WTC11 (cell line): ENCODE data around the gene CAPN14. TPM values are rescaled to one million over a fixed set of nuclear protein-coding genes. Genes with fewer than 3 reads are reported as not detected.

Source experiments
- ATAC-seq: fragments of 200-7000 bp; cut with Tn5 transposase; 2 replicates; pipeline ENCODE4 v1.10.0; 2021; ENCODE audit warnings: mild to moderate bottlenecking, moderate library complexity
- CTCF ChIA-PET: fragments of 300-600 bp; sonication (Branson Sonifier 250); formaldehyde crosslinking; loops from one replicate; lab custom pipeline; 2021; ENCODE audit warnings: antibody characterized with exemption; lab: Charles Lee
- POLR2A ChIA-PET: fragments of 350-600 bp; sonication (Branson Sonifier 250); formaldehyde crosslinking; loops from one replicate; lab custom pipeline; 2021; ENCODE audit warnings: antibody characterized with exemption; lab: Charles Lee
- DNase-seq: peaks from one replicate; pipeline ENCODE4 v3.0.0; 2021; ENCODE audit warnings: low spot score
- H3K27ac Mint-ChIP-seq: 2 replicates; pipeline ENCODE4 v1.8.0; 2021; ENCODE audit warnings: mixed read lengths
- H3K27me3 Mint-ChIP-seq: 2 replicates; pipeline ENCODE4 v1.8.0; 2021; ENCODE audit warnings: low read depth, mild to moderate bottlenecking, moderate library complexity, mixed read lengths
- H3K36me3 Mint-ChIP-seq: 2 replicates; pipeline ENCODE4 v1.8.0; 2021; ENCODE audit warnings: mixed read lengths
- H3K4me1 Mint-ChIP-seq: 2 replicates; pipeline ENCODE4 v1.8.0; 2022; ENCODE audit warnings: mixed read lengths
- H3K4me3 Mint-ChIP-seq: 2 replicates; pipeline ENCODE4 v1.8.0; 2021; ENCODE audit warnings: mild to moderate bottlenecking, moderate library complexity, mixed read lengths
- H3K9me3 Mint-ChIP-seq: 2 replicates; pipeline ENCODE4 v1.8.0; 2021; ENCODE audit warnings: mixed read lengths
- ATF3 ChIP-seq: sonication (generic); formaldehyde crosslinking; conservative IDR thresholded peaks from 2 replicates; pipeline ENCODE4 v1.8.1; 2022; ENCODE audit warnings: mild to moderate bottlenecking, missing genetic modification reagents
- CREB1 ChIP-seq: sonication (generic); formaldehyde crosslinking; IDR thresholded peaks from 2 replicates; pipeline ENCODE4 v1.8.0; 2023; ENCODE audit warnings: mild to moderate bottlenecking, missing genetic modification reagents
- FOXP4 ChIP-seq: sonication (generic); formaldehyde crosslinking; IDR thresholded peaks from 2 replicates; pipeline ENCODE4 v1.8.0; 2022; ENCODE audit warnings: mild to moderate bottlenecking, missing genetic modification reagents
- GABPB1 ChIP-seq: sonication (generic); formaldehyde crosslinking; IDR thresholded peaks from 2 replicates; pipeline ENCODE4 v1.8.1; 2023; ENCODE audit warnings: mild to moderate bottlenecking, missing genetic modification reagents
- GRHL2 ChIP-seq: fragments of 250-450 bp; sonication (Bioruptor Pico); IDR thresholded peaks from 2 replicates; pipeline ENCODE4 v1.8.0; 2022; ENCODE audit warnings: mild to moderate bottlenecking, moderate library complexity; ENCODE audit not compliant: insufficient replicate concordance, severe bottlenecking
- HMGA2 ChIP-seq: fragments of 250-450 bp; sonication (Bioruptor Pico); IDR thresholded peaks from 2 replicates; pipeline ENCODE4 v1.4.0; 2021; ENCODE audit warnings: mild to moderate bottlenecking, moderate library complexity
- KAT7 ChIP-seq: sonication (generic); formaldehyde crosslinking; IDR thresholded peaks from 2 replicates; pipeline ENCODE4 v1.8.1; 2023; ENCODE audit warnings: missing genetic modification reagents, mild to moderate bottlenecking, borderline replicate concordance
- MAX ChIP-seq: sonication (generic); formaldehyde crosslinking; IDR thresholded peaks from 2 replicates; pipeline ENCODE4 v1.8.0; 2022; ENCODE audit warnings: mild to moderate bottlenecking, missing genetic modification reagents
- MXD4 ChIP-seq: fragments of 250-450 bp; sonication (Bioruptor Pico); IDR thresholded peaks from 2 replicates; pipeline ENCODE4 v1.8.0; 2021; ENCODE audit warnings: mild to moderate bottlenecking, moderate library complexity, borderline replicate concordance
- RORB ChIP-seq: fragments of 250-450 bp; sonication (Bioruptor Pico); IDR thresholded peaks from 2 replicates; pipeline ENCODE4 v1.9.0; 2021; ENCODE audit warnings: mild to moderate bottlenecking
- SMAD3 ChIP-seq: sonication (generic); formaldehyde crosslinking; IDR thresholded peaks from 2 replicates; pipeline ENCODE4 v1.8.0; 2022; ENCODE audit warnings: missing genetic modification reagents, mild to moderate bottlenecking, borderline replicate concordance
- SOX15 ChIP-seq: fragments of 250-450 bp; sonication (Bioruptor Pico); IDR thresholded peaks from 2 replicates; pipeline ENCODE4 v1.9.0; 2021; ENCODE audit warnings: mild to moderate bottlenecking
- STAT6 ChIP-seq: sonication (generic); formaldehyde crosslinking; conservative IDR thresholded peaks from 2 replicates; pipeline ENCODE4 v1.8.1; 2023; ENCODE audit warnings: mild to moderate bottlenecking, low read depth, missing genetic modification reagents, moderate library complexity
- ZNF121 ChIP-seq: sonication (generic); formaldehyde crosslinking; IDR thresholded peaks from 2 replicates; pipeline ENCODE4 v1.8.0; 2023; ENCODE audit warnings: missing genetic modification reagents
- ZNF232 ChIP-seq: sonication (generic); formaldehyde crosslinking; IDR thresholded peaks from 2 replicates; pipeline ENCODE4 v1.8.0; 2022; ENCODE audit warnings: mild to moderate bottlenecking, missing genetic modification reagents
- ZNF416 ChIP-seq: fragments of 250-450 bp; sonication (Bioruptor Pico); IDR thresholded peaks from 2 replicates; pipeline ENCODE4 v1.9.0; 2021; ENCODE audit warnings: mild to moderate bottlenecking, inconsistent platforms
- ZSCAN18 ChIP-seq: fragments of 250-450 bp; sonication (Bioruptor Pico); IDR thresholded peaks from 2 replicates; pipeline ENCODE4 v2.1.2; 2022; ENCODE audit warnings: mild to moderate bottlenecking, moderate library complexity
- total RNA-seq: library from RNA; stranded (reverse); gene quantifications from 3 replicates; pipeline ENCODE4 v1.2.3, GENCODE V29; 2021
- TF ChIP-seq, protein P1 (sequence below): fragments of 250-450 bp; sonication (Bioruptor Pico); conservative IDR thresholded peaks from 2 replicates; pipeline ENCODE4 v1.9.0; 2021; ENCODE audit warnings: mild to moderate bottlenecking
- TF ChIP-seq, protein P2 (sequence below): sonication (generic); formaldehyde crosslinking; IDR thresholded peaks from 2 replicates; pipeline ENCODE4 v1.8.0; 2022; ENCODE audit warnings: mild to moderate bottlenecking, missing genetic modification reagents
- TF ChIP-seq, protein P3 (sequence below): fragments of 250-450 bp; sonication (Bioruptor Pico); IDR thresholded peaks from 2 replicates; pipeline ENCODE4 v1.8.0; 2021; ENCODE audit warnings: mild to moderate bottlenecking
- TF ChIP-seq, protein P4 (sequence below): sonication (generic); formaldehyde crosslinking; IDR thresholded peaks from 2 replicates; pipeline ENCODE4 v1.8.1; 2022; ENCODE audit warnings: missing genetic modification reagents, borderline replicate concordance

CAPN14 gene
- total RNA-seq, 1 experiment from 2014 or later: 0.11 TPM

- TF ChIP-seq, protein P1, sequence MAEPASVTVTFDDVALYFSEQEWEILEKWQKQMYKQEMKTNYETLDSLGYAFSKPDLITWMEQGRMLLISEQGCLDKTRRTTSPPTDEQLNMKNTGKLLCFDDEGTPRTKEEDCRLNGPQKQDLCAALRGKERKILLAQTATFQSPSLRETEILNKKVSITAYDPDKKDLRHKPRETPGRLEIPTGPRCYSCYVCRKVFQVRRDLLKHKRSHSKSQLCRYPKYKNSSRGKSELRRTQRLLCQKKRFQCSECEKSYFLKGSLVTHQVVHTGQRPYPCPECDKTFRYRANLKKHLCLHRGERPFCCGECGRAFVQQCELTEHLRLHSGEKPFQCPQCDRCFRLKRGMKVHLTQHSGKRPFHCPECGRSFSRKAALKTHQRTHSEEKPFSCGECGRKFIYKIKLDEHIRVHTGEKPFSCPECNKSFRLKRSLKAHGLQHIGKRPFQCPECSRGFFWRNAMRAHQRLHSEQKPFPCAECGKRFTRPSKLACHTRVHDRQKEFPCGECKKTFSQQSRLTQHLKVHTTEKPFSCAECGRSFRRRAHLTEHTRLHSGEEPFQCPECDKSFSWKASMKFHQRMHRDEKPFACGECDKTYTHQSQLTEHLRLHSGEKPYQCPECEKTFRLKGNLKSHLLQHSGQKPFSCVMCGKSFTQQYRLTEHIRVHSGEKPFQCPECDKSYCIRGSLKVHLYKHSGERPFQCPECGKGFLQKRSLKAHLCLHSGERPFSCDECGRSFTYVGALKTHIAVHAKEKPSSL: no peak
- TF ChIP-seq ZNF416 (no peak), GABPB1 (CRISPR knock-in tag) (no peak), HMGA2 (CRISPR knock-in tag) (no peak), GRHL2 (CRISPR knock-in tag) (no peak), ZNF232 (CRISPR knock-in tag) (no peak)
Measured at GRCh38 chr2:31223026-31223425, 5.7 kb upstream of the CAPN14 start (continued).

DNA sequence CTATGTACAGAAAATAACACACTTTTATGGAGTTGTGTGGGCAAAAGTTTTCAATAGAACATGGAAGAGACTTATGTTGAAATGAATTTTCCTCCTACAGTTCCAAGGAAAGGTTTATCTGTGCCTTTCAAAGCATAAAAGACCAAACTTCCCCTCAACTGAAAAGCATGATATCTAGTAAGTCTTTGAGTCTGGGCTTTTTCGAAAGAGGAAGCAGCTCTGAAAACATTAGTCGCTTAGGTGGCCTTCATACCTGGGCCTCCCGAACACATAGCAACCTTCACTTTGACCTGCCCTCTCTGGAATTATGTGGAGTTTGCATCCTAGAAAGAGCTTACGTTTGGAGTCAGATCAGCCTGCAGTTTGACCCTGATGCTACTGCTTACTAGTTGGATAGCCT, 4.8 kb upstream of the CAPN14 start:
- Mint-ChIP-seq H3K36me3 (no peaks in the 10 kb centered on the region), H3K4me1 (peaks cover 6% of the 10 kb centered on the region), H3K9me3 (no peaks in the 10 kb centered on the region), H3K27ac (no peak overlapping the region), H3K27me3 (no peaks in the 10 kb centered on the region), H3K4me3 (no peak overlapping the region)
- ATAC-seq: no peak
- no peak for DNase-seq
- POLR2A ChIA-PET: no interaction called here
- CTCF ChIA-PET: no interaction called here
- TF ChIP-seq ATF3: no peak
- TF ChIP-seq RORB (CRISPR knock-in tag): no peak
- TF ChIP-seq ZNF416: no peak
- TF ChIP-seq, protein P2, sequence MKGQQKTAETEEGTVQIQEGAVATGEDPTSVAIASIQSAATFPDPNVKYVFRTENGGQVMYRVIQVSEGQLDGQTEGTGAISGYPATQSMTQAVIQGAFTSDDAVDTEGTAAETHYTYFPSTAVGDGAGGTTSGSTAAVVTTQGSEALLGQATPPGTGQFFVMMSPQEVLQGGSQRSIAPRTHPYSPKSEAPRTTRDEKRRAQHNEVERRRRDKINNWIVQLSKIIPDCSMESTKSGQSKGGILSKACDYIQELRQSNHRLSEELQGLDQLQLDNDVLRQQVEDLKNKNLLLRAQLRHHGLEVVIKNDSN (CRISPR knock-in tag): no peak
- TF ChIP-seq MAX (CRISPR knock-in tag): no peak
- no peak for TF ChIP-seq MXD4 (CRISPR knock-in tag)
- TF ChIP-seq, protein P3, sequence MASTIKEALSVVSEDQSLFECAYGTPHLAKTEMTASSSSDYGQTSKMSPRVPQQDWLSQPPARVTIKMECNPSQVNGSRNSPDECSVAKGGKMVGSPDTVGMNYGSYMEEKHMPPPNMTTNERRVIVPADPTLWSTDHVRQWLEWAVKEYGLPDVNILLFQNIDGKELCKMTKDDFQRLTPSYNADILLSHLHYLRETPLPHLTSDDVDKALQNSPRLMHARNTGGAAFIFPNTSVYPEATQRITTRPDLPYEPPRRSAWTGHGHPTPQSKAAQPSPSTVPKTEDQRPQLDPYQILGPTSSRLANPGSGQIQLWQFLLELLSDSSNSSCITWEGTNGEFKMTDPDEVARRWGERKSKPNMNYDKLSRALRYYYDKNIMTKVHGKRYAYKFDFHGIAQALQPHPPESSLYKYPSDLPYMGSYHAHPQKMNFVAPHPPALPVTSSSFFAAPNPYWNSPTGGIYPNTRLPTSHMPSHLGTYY (CRISPR knock-in tag): no peak
- TF ChIP-seq ZSCAN18 (CRISPR knock-in tag): no peak
- TF ChIP-seq FOXP4 (CRISPR knock-in tag): no peak
- TF ChIP-seq ZNF121: no peak
- no peak for TF ChIP-seq KAT7
- TF ChIP-seq SOX15 (CRISPR knock-in tag): no peak
- TF ChIP-seq CREB1 (CRISPR knock-in tag): no peak
- TF ChIP-seq STAT6: no peak
- TF ChIP-seq SMAD3: no peak
- TF ChIP-seq, protein P4, sequence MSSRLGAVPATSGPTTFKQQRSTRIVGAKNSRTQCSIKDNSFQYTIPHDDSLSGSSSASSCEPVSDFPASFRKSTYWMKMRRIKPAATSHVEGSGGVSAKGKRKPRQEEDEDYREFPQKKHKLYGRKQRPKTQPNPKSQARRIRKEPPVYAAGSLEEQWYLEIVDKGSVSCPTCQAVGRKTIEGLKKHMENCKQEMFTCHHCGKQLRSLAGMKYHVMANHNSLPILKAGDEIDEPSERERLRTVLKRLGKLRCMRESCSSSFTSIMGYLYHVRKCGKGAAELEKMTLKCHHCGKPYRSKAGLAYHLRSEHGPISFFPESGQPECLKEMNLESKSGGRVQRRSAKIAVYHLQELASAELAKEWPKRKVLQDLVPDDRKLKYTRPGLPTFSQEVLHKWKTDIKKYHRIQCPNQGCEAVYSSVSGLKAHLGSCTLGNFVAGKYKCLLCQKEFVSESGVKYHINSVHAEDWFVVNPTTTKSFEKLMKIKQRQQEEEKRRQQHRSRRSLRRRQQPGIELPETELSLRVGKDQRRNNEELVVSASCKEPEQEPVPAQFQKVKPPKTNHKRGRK (CRISPR knock-in tag): no peak
- TF ChIP-seq, protein P1: no peak
